Esophagus muscularis mucosa (tissue), 3 donors: ENCODE data around the gene PAGE5.

Experiments used
- POLR2A ChIP-seq: fragments of 450-650 bp; IDR thresholded peaks from one replicate; pipeline ENCODE4 v1.6.1; 2017; ENCODE audit warnings: antibody characterized with exemption, moderate library complexity, mild to moderate bottlenecking, low read depth
- POLR2AphosphoS5 ChIP-seq, 2 donors: sonication (generic); formaldehyde crosslinking; IDR thresholded peaks; one replicate each; pipeline ENCODE4 v1.6.1; 2017; ENCODE audit warnings: antibody characterized with exemption in 2 of 2
- TF ChIP-seq, protein P1 (sequence below), 3 experiments: fragments of 200-600 bp in 2 of 3; fragments of 450-650 bp in 1 of 3; sonication (generic) in 2 of 3; IDR thresholded peaks; one replicate each; pipeline ENCODE4 v1.5.1; 2017 to 2019; ENCODE audit warnings: antibody characterized with exemption in 3 of 3, mild to moderate bottlenecking in 2 of 3, moderate library complexity in 1 of 3

DNA sequence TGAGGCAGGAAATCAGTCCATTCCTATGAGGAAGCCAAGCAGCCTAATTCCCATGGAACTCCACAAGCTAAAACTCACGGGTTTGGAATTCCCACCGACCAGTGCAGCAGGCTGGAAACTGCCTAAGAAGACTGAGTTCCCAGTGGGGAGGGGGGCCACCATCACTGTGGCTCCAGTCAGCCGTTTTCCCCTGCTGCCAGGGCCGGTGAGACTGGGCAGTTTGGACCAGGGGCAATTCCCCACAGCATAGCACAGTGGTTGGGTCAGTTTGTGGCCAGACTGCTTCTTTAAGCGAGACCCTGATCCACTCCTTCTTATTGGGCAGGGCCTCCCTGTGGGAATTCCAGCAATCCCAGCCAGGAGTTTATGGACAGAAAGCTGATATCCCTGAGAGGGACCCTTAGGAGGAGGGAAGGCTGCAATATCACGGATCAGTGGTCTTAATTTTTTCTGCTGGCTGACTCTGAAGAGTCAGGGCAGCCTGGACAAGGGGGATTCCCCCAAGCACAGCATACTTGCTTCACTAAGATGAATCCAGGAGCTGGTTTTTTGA lies 20.7 kb downstream of the PAGE5 start:
- TF ChIP-seq, protein P1, sequence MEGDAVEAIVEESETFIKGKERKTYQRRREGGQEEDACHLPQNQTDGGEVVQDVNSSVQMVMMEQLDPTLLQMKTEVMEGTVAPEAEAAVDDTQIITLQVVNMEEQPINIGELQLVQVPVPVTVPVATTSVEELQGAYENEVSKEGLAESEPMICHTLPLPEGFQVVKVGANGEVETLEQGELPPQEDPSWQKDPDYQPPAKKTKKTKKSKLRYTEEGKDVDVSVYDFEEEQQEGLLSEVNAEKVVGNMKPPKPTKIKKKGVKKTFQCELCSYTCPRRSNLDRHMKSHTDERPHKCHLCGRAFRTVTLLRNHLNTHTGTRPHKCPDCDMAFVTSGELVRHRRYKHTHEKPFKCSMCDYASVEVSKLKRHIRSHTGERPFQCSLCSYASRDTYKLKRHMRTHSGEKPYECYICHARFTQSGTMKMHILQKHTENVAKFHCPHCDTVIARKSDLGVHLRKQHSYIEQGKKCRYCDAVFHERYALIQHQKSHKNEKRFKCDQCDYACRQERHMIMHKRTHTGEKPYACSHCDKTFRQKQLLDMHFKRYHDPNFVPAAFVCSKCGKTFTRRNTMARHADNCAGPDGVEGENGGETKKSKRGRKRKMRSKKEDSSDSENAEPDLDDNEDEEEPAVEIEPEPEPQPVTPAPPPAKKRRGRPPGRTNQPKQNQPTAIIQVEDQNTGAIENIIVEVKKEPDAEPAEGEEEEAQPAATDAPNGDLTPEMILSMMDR (IDR thresholded peaks at IDR 0.05), result no peak
- TF ChIP-seq POLR2A (no peak), POLR2AphosphoS5 (IDR thresholded peaks at IDR 0.05) (no peak)
